ENCODE data around the gene GSK3B. TPM values are rescaled to one million over a fixed set of nuclear protein-coding genes. Genes with fewer than 3 reads are reported as not detected.

GSK3B gene
- total RNA-seq, 1 donor from 2014 or later = 66.8 TPM

GRCh38 chr3:119783883-119784282, 310.4 kb downstream of the GSK3B start:
- no peak for DNase-seq (ENCODE audit: extremely low read depth, low read depth, low spot score)

- DNase-seq (ENCODE audit: extremely low read depth, low read depth, low spot score) = no peak
Measured at GRCh38 chr3:119783255-119783654, 311.0 kb downstream of the GSK3B start.

- DNase-seq (ENCODE audit: extremely low read depth, low read depth, low spot score) = no peak
Measured at GRCh38 chr3:119782460-119782859, 311.8 kb downstream of the GSK3B start.

GRCh38 chr3:119781330-119782198, 312.7 kb downstream of the GSK3B start, which contains the start of gene NR1I2:
NR1I2 (plus strand) TSS chr3:119782101.
- no peak for DNase-seq (ENCODE audit: extremely low read depth, low read depth, low spot score)

GRCh38 chr3:119779731-119780383, 314.4 kb downstream of the GSK3B start:
- DNase-seq (ENCODE audit: extremely low read depth, low read depth, low spot score) = no peak

GRCh38 chr3:119778811-119779210, 315.4 kb downstream of the GSK3B start:
- DNase-seq (ENCODE audit: extremely low read depth, low read depth, low spot score) = no peak

GRCh38 chr3:119778176-119778575, 316.1 kb downstream of the GSK3B start:
- DNase-seq (ENCODE audit: extremely low read depth, low read depth, low spot score) = no peak

GRCh38 chr3:119776304-119776703, 317.9 kb downstream of the GSK3B start:
- no peak for DNase-seq (ENCODE audit: extremely low read depth, low read depth, low spot score)

GRCh38 chr3:119774444-119774843, 319.8 kb downstream of the GSK3B start:
- DNase-seq (ENCODE audit: extremely low read depth, low read depth, low spot score) = no peak

Other genes starting within 250 kb of the GSK3B start
- gene GPR156, start 190.8 kb upstream of the GSK3B start, total RNA-seq = 0.76 TPM in 1 of 2 replicates, not detected in the other

All from glomerular endothelial cell (primary cell).